B cell (primary cell): Measurements from ENCODE around the gene DDR2.

Experiments used
- EZH2 ChIP-seq: IDR thresholded peaks from 2 replicates; pipeline ENCODE4 v1.6.1; 2012; ENCODE audit warnings: borderline replicate concordance, low read depth, mild to moderate bottlenecking, moderate library complexity, low read length; ENCODE audit not compliant: insufficient read depth, poor library complexity, severe bottlenecking
- TF ChIP-seq, protein P1 (sequence below): fragments of 200-600 bp; IDR thresholded peaks from one replicate; pipeline ENCODE4 v1.8.0; 2022; ENCODE audit warnings: antibody characterized with exemption, mild to moderate bottlenecking

DNA sequence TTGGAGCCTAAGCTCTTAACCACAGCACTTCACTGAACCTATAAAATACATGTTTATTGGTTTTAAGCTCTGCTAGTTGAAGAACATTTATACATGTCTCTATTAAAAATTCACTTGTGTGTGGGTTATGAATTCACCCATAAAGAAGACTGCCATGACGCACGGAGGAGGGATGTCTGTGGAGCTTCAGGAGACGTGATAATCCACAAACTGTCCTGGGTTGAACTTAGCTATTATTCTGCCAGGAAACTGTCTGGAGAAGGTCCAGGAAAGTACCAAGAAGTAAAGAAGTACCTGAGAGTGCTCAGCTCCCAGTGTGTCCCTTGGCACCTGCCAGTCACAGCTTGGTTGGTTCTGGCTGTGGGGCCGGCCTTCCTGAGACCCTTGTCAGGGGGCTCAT, 56.3 kb downstream of the DDR2 start:
- TF ChIP-seq, protein P1, sequence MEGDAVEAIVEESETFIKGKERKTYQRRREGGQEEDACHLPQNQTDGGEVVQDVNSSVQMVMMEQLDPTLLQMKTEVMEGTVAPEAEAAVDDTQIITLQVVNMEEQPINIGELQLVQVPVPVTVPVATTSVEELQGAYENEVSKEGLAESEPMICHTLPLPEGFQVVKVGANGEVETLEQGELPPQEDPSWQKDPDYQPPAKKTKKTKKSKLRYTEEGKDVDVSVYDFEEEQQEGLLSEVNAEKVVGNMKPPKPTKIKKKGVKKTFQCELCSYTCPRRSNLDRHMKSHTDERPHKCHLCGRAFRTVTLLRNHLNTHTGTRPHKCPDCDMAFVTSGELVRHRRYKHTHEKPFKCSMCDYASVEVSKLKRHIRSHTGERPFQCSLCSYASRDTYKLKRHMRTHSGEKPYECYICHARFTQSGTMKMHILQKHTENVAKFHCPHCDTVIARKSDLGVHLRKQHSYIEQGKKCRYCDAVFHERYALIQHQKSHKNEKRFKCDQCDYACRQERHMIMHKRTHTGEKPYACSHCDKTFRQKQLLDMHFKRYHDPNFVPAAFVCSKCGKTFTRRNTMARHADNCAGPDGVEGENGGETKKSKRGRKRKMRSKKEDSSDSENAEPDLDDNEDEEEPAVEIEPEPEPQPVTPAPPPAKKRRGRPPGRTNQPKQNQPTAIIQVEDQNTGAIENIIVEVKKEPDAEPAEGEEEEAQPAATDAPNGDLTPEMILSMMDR: no peak
- TF ChIP-seq EZH2: no peak
